ENCODE data around the gene SCNN1A.
"Not testable (repeated sequence)": the region's sequence is repeated elsewhere in the genome, so short reads cannot be mapped to it uniquely, and the experiment has no call there.

SCNN1A gene

GRCh38 chr12:6340745-6341416 is 34.5 kb downstream of the SCNN1A start:
- DNase-seq (ENCODE audit: low read depth) = no peak
- peak overlapping the region; percentile 97 for H3K4me3 ChIP-seq (ENCODE audit: low read length)
- TF ChIP-seq CTCF (IDR thresholded peaks at IDR 0.05; ENCODE audit: insufficient read depth, low read depth, low read length, missing control alignments) = no peak

- peak; percentile 54 for DNase-seq (ENCODE audit: low read depth)
- H3K4me3 ChIP-seq (ENCODE audit: low read length) = peak overlapping the region; percentile 97
- TF ChIP-seq CTCF (IDR thresholded peaks at IDR 0.05; ENCODE audit: insufficient read depth, low read depth, low read length, missing control alignments) = no peak
These were observed 35.2 kb downstream of the SCNN1A start for GRCh38 chr12:6340032-6340638.

GRCh38 chr12:6338955-6339354 is 36.4 kb downstream of the SCNN1A start:
- no peak for TF ChIP-seq CTCF (IDR thresholded peaks at IDR 0.05; ENCODE audit: insufficient read depth, low read depth, low read length, missing control alignments)
- peak overlapping the region; percentile 97 for H3K4me3 ChIP-seq (ENCODE audit: low read length)
- no peak for DNase-seq (ENCODE audit: low read depth)

GRCh38 chr12:6338536-6338935 is 36.8 kb downstream of the SCNN1A start:
- H3K4me3 ChIP-seq (ENCODE audit: low read length) = peak overlapping the region; percentile 5
- not testable (repeated sequence) for DNase-seq (ENCODE audit: low read depth)

GRCh38 chr12:6337958-6338433 is 37.4 kb downstream of the SCNN1A start:
- peak overlapping the region; percentile 5 for H3K4me3 ChIP-seq (ENCODE audit: low read length)
- no peak for TF ChIP-seq CTCF (IDR thresholded peaks at IDR 0.05; ENCODE audit: insufficient read depth, low read depth, low read length, missing control alignments)
- DNase-seq (ENCODE audit: low read depth) = no peak

GRCh38 chr12:6336889-6337853 is 38.2 kb downstream of the SCNN1A start:
- no peak for DNase-seq (ENCODE audit: low read depth)
- peak overlapping the region; percentile 32 for H3K4me3 ChIP-seq (ENCODE audit: low read length)
- TF ChIP-seq CTCF (IDR thresholded peaks at IDR 0.05; ENCODE audit: insufficient read depth, low read depth, low read length, missing control alignments) = no peak

All from epithelial cell of esophagus (primary cell).